IMR-90 (cell line): ENCODE measurements around the gene MAML3. TPM values are rescaled to one million over a fixed set of nuclear protein-coding genes. Genes with fewer than 3 reads are reported as not detected.

Experiments used
- ATAC-seq: fragments of 200-7000 bp; cut with Tn5 transposase; 2 replicates; pipeline ENCODE4 v1.9.1; 2020; ENCODE audit warnings: low read depth, mild to moderate bottlenecking, moderate library complexity
- BruUV-seq: library from RNA; stranded (reverse); fragments of 400-500 nt; replicated peaks from 2 replicates; lab custom pipeline; 2021; lab: Mats Ljungman, UMichigan
- CTCF ChIA-PET: fragments of 300-600 bp; formaldehyde crosslinking; extraction: SDS; loops from one replicate; lab custom pipeline; 2021; ENCODE audit warnings: antibody characterized with exemption; lab: Yijun Ruan, JAX
- POLR2A ChIA-PET: fragments of 300-600 bp; sonication (Branson Sonifier 250); formaldehyde crosslinking; loops from one replicate; lab custom pipeline; 2022; ENCODE audit warnings: antibody characterized with exemption; ENCODE audit not compliant: unreplicated experiment; lab: Charles Lee
- DNase-seq: peaks from one replicate; pipeline ENCODE4 v3.0.0; 2013
- H2AFZ ChIP-seq: replicated peaks from 2 replicates; pipeline ENCODE3; 2013; ENCODE audit warnings: low read length, mild to moderate bottlenecking; ENCODE audit not compliant: poor library complexity
- H2AK5ac ChIP-seq: 2 replicates; pipeline ENCODE4 v1.6.1; 2013; ENCODE audit warnings: low read depth, low read length, inconsistent platforms
- H2AK9ac ChIP-seq: replicated peaks from 2 replicates; pipeline ENCODE3; 2013; ENCODE audit warnings: mild to moderate bottlenecking, low read depth, low read length, moderate library complexity; ENCODE audit not compliant: poor library complexity
- H2BK120ac ChIP-seq: 2 replicates; pipeline ENCODE4 v1.6.1; 2013; ENCODE audit warnings: low read depth, low read length, inconsistent platforms
- H2BK15ac ChIP-seq: 3 replicates; pipeline ENCODE4 v1.6.1; 2013; ENCODE audit warnings: low read depth, low read length, inconsistent platforms
- H2BK20ac ChIP-seq: 2 replicates; pipeline ENCODE4 v1.6.1; 2013; ENCODE audit warnings: low read depth, mild to moderate bottlenecking, inconsistent platforms, low read length, moderate library complexity
- H2BK5ac ChIP-seq: 2 replicates; pipeline ENCODE4 v1.6.1; 2013; ENCODE audit warnings: mild to moderate bottlenecking, low read depth, low read length, inconsistent platforms; ENCODE audit not compliant: poor library complexity, severe bottlenecking
- H3K14ac ChIP-seq: replicated peaks from 2 replicates; pipeline ENCODE4 v1.6.1; 2013; ENCODE audit warnings: low read depth, low read length, inconsistent platforms
- H3K18ac ChIP-seq: 2 replicates; pipeline ENCODE4 v1.6.1; 2013; ENCODE audit warnings: low read depth, low read length, control low read depth
- H3K23ac ChIP-seq: 2 replicates; pipeline ENCODE4 v1.6.1; 2013; ENCODE audit warnings: low read depth, low read length, inconsistent platforms
- H3K27ac ChIP-seq: 2 replicates; pipeline ENCODE4 v1.5.1; 2013; ENCODE audit warnings: mild to moderate bottlenecking, control low read depth, low read length; ENCODE audit not compliant: insufficient read depth
- H3K27me3 ChIP-seq: 2 replicates; pipeline ENCODE4 v1.6.1; 2013; ENCODE audit warnings: low read length; ENCODE audit not compliant: control insufficient read depth, insufficient read depth
- H3K36me3 ChIP-seq: 2 replicates; pipeline ENCODE4 v1.6.1; 2013; ENCODE audit warnings: low read length, mixed read lengths; ENCODE audit not compliant: control insufficient read depth, insufficient read depth
- H3K4ac ChIP-seq: 2 replicates; pipeline ENCODE4 v1.6.1; 2013; ENCODE audit warnings: low read depth, low read length, inconsistent platforms
- H3K4me1 ChIP-seq: 2 replicates; pipeline ENCODE4 v1.6.1; 2013; ENCODE audit warnings: low read length, mixed read lengths; ENCODE audit not compliant: control insufficient read depth, insufficient read depth
- H3K4me2 ChIP-seq: 2 replicates; pipeline ENCODE4 v1.6.1; 2013; ENCODE audit warnings: low read depth, mild to moderate bottlenecking, control low read depth, low read length, moderate library complexity
- H3K4me3 ChIP-seq: 2 replicates; pipeline ENCODE4 v1.5.1; 2013; ENCODE audit warnings: low read depth, mild to moderate bottlenecking, control low read depth, low read length, moderate library complexity; ENCODE audit not compliant: insufficient read depth
- H3K56ac ChIP-seq: 2 replicates; pipeline ENCODE4 v1.6.1; 2013; ENCODE audit warnings: low read length, inconsistent platforms; ENCODE audit not compliant: insufficient read depth; ENCODE audit errors: extremely low read depth
- H3K79me1 ChIP-seq, 2 experiments: 2 replicates each; pipeline ENCODE4 v1.6.1; 2013; ENCODE audit warnings: low read length in 2 of 2, inconsistent platforms in 1 of 2, low read depth in 1 of 2
- H3K9ac ChIP-seq: 2 replicates; pipeline ENCODE4 v1.6.1; 2013; ENCODE audit warnings: low read depth, low read length, control low read depth
- H3K9me1 ChIP-seq: 2 replicates; pipeline ENCODE4 v1.6.1; 2013; ENCODE audit warnings: low read length, inconsistent platforms; ENCODE audit not compliant: insufficient read depth
- H3K9me3 ChIP-seq: 2 replicates; pipeline ENCODE4 v1.6.1; 2013; ENCODE audit warnings: low read length; ENCODE audit not compliant: control insufficient read depth, insufficient read depth
- H4K20me1 ChIP-seq: 2 replicates; pipeline ENCODE4 v1.6.1; 2013; ENCODE audit warnings: low read length, inconsistent platforms; ENCODE audit not compliant: insufficient read depth
- H4K5ac ChIP-seq: 2 replicates; pipeline ENCODE4 v1.6.1; 2013; ENCODE audit warnings: mild to moderate bottlenecking, low read depth, low read length, control low read depth
- H4K8ac ChIP-seq, 2 experiments: 2 replicates each; pipeline ENCODE4 v1.6.1; 2013; ENCODE audit warnings: low read depth in 2 of 2, low read length in 2 of 2, control low read depth in 1 of 2, inconsistent platforms in 1 of 2
- H4K91ac ChIP-seq: 2 replicates; pipeline ENCODE4 v1.6.1; 2013; ENCODE audit warnings: low read depth, low read length, inconsistent platforms; ENCODE audit not compliant: insufficient read depth
- MAFK ChIP-seq: IDR thresholded peaks from 2 replicates; pipeline ENCODE4 v1.6.1; 2012; ENCODE audit warnings: low read depth, low read length, improper control_type of control experiment
- NFE2L2 ChIP-seq: fragments of 150-350 bp; IDR thresholded peaks from 2 replicates; pipeline ENCODE4 v1.6.1; 2016; ENCODE audit warnings: low read depth, mild to moderate bottlenecking, low read length
- POLR2A ChIP-seq: IDR thresholded peaks from 2 replicates; pipeline ENCODE4 v1.6.1; 2012; ENCODE audit warnings: mild to moderate bottlenecking, low read depth, low read length
- dilution Hi-C: fragments of 300-500 bp; cut with HindIII; formaldehyde crosslinking; loops from one replicate; pipeline ENCODE4 v1.14.3; 2018; ENCODE audit warnings: low sequenced_read_pairs; ENCODE audit not compliant: unreplicated experiment
- in situ Hi-C: fragments of 300-500 bp; cut with MboI; formaldehyde crosslinking; loops from 3 replicates; pipeline ENCODE4 v1.14.3; 2019; ENCODE audit warnings: low sequenced_read_pairs, inconsistent platforms, mixed read lengths
- intact Hi-C: fragments of 100-400 bp; cut with micrococcal nuclease; formaldehyde crosslinking; loops from 2 replicates; pipeline ENCODE4 v1.10.0; 2022
- polyA plus RNA-seq, 3 experiments: library from polyadenylated mRNA; depleted of rRNA; stranded (reverse); fragments of >200 nt; gene quantifications; 2 replicates each; pipeline ENCODE4 v1.2.3, GENCODE V29; 2012; ENCODE audit warnings: low replicate concordance in 1 of 3
- total RNA-seq: library from RNA; depleted of rRNA; stranded (reverse); fragments of >200 nt; gene quantifications from 2 replicates; pipeline ENCODE4 v1.2.3, GENCODE V29; 2012

The MAML3 gene
- total and polyA plus RNA-seq, 2 of the 4 experiments (the other 2 are of a cell fraction), result 0.90 to 1.7 TPM

- no TSS peak for BruUV-seq
- H2BK15ac ChIP-seq, result no peak overlapping the region
- no peak overlapping the region for H3K4me2 ChIP-seq
- no peak overlapping the region for H4K8ac ChIP-seq
- no peak overlapping the region for H3K23ac ChIP-seq
- no peak overlapping the region for H4K91ac ChIP-seq
- H3K9me3 ChIP-seq, result no peaks in the 10 kb centered on the region
- H3K56ac ChIP-seq, result no peak overlapping the region
- H3K27ac ChIP-seq, result no peak overlapping the region
- H2BK120ac ChIP-seq, result no peak overlapping the region
- no peak overlapping the region for H3K9ac ChIP-seq
- POLR2A ChIA-PET, result no interaction called here
- no peaks in the 10 kb centered on the region for H3K27me3 ChIP-seq
- H2BK20ac ChIP-seq, result no peak overlapping the region
- H3K4me3 ChIP-seq, result no peak overlapping the region
- no peak for DNase-seq
- no peaks in the 10 kb centered on the region for H4K20me1 ChIP-seq
- H3K79me1 ChIP-seq, result peaks cover 0 to 2% of the 10 kb centered on the region in 2 experiments; a peak in 2 of 4 replicates
- no peak overlapping the region for H2BK5ac ChIP-seq
- 0 out of 2 replicates have a peak, but pooled peaks have one; percentile 15 for TF ChIP-seq MAFK
- TF ChIP-seq POLR2A, result no peak
- peak; percentile 61; the same call in 1 of the 2 replicates for TF ChIP-seq NFE2L2
- no peak overlapping the region for H2AFZ ChIP-seq
- dilution Hi-C loops (no loop called here), in situ Hi-C loops (no loop called here), intact Hi-C loops (no loop called here)
- H3K36me3 ChIP-seq, result no peaks in the 10 kb centered on the region
- H3K18ac ChIP-seq, result no peak overlapping the region
- no peak overlapping the region for H2AK9ac ChIP-seq
- no peak overlapping the region for H2AK5ac ChIP-seq
- peaks cover 7% of the 10 kb centered on the region; the same call in 1 of the 2 replicates for H3K9me1 ChIP-seq
- CTCF ChIA-PET, result interaction anchor here (0.6 kb wide), 1 partner anchor 316 kb away, joined by 3 read pairs; no protein-coding TSS in a partner anchor
- H3K4me1 ChIP-seq, result peaks cover 7% of the 10 kb centered on the region
- no peak for ATAC-seq
- H3K4ac ChIP-seq, result no peak overlapping the region
- no peak overlapping the region for H3K14ac ChIP-seq
- no peak overlapping the region for H4K5ac ChIP-seq
Measured at GRCh38 chr4:139973616-139974015, 180.4 kb downstream of the MAML3 start.
